ENCODE measurements around the gene C16orf95. TPM values are rescaled to one million over a fixed set of nuclear protein-coding genes. Genes with fewer than 3 reads are reported as not detected.

C16orf95 gene
- total and polyA plus RNA-seq, 2 of the 4 experiments (the other 2 are of a cell fraction), result 2.0 to 4.7 TPM

GRCh38 chr16:87343753-87344050 is 26.5 kb upstream of the C16orf95 start:
- no peaks in the 10 kb centered on the region for H3K9me3 ChIP-seq (ENCODE audit: control insufficient read depth, insufficient read depth, low read length)
- no peak overlapping the region for H4K91ac ChIP-seq (ENCODE audit: insufficient read depth, low read depth, low read length)
- 40% methylated on average over 1 of the region's 11 CpGs; no CpG with 5 or more reads in 1 of the 2 experiments for WGBS, 2 experiments (ENCODE audit: extremely low coverage in 2 of 2, insufficient read length in 1 of 2)
- dilution Hi-C loops (cut with HindIII; ENCODE audit: low sequenced_read_pairs, unreplicated experiment), result no loop called here
- intact Hi-C loops (cut with micrococcal nuclease), result no loop called here
- BruUV-seq (replicated peaks), result no TSS peak
- H3K9me1 ChIP-seq (ENCODE audit: insufficient read depth, low read length), result 0 out of 2 replicates have a peak, but pooled peaks cover 7% of the 10 kb centered on the region
- peaks cover 44% of the 10 kb centered on the region for H3K36me3 ChIP-seq (ENCODE audit: control insufficient read depth, insufficient read depth, low read length)
- no peak overlapping the region for H2AFZ ChIP-seq (replicated peaks; ENCODE audit: low read length, poor library complexity)
- no peak overlapping the region for H3K18ac ChIP-seq (ENCODE audit: low read depth, low read length)
- no peaks in the 10 kb centered on the region for H3K27me3 ChIP-seq (ENCODE audit: control insufficient read depth, insufficient read depth, low read length)
- no peak overlapping the region for H2BK15ac ChIP-seq (ENCODE audit: low read depth, low read length)
- no peak overlapping the region for H3K23ac ChIP-seq (ENCODE audit: low read depth, low read length)
- H2AK5ac ChIP-seq (ENCODE audit: low read depth, low read length), result no peak overlapping the region
- no peak overlapping the region for H2BK20ac ChIP-seq (ENCODE audit: low read depth, low read length)
- no peak overlapping the region for H2AK9ac ChIP-seq (replicated peaks; ENCODE audit: low read depth, low read length, poor library complexity)
- TF ChIP-seq BHLHE40 (IDR thresholded peaks at IDR 0.05; ENCODE audit: low read depth, low read length) (no peak), CEBPB (IDR thresholded peaks at IDR 0.05; ENCODE audit: low read depth, low read length) (no peak), MAFK (IDR thresholded peaks at IDR 0.05; ENCODE audit: low read depth, low read length) (no peak), CTCF (conservative IDR thresholded peaks at IDR 0.05; ENCODE audit: low read depth, low read length) (no peak), MAZ (IDR thresholded peaks at IDR 0.05; ENCODE audit: borderline replicate concordance, low read depth, low read length) (no peak), USF2 (IDR thresholded peaks at IDR 0.05; ENCODE audit: low read depth, low read length) (no peak), RAD21 (IDR thresholded peaks at IDR 0.05; ENCODE audit: low read length) (no peak), ELK1 (IDR thresholded peaks at IDR 0.05; ENCODE audit: borderline replicate concordance, low read depth, low read length) (no peak), SMC3 (IDR thresholded peaks at IDR 0.05; ENCODE audit: low read depth, low read length) (no peak), NFE2L2 (IDR thresholded peaks at IDR 0.05; ENCODE audit: low read depth, low read length) (no peak), CHD1 (IDR thresholded peaks at IDR 0.05; ENCODE audit: low read depth, low read length) (no peak), RFX5 (IDR thresholded peaks at IDR 0.05; ENCODE audit: low read depth, low read length) (no peak), POLR2A (IDR thresholded peaks at IDR 0.05; ENCODE audit: low read depth, low read length) (no peak), MXI1 (IDR thresholded peaks at IDR 0.05; ENCODE audit: borderline replicate concordance, low read depth, low read length) (no peak), FOS (IDR thresholded peaks at IDR 0.05; ENCODE audit: low read depth, low read length) (no peak), RCOR1 (IDR thresholded peaks at IDR 0.05; ENCODE audit: insufficient replicate concordance, low read length) (no peak)
- no peak overlapping the region for H3K9ac ChIP-seq (ENCODE audit: low read depth, low read length)
- H3K4ac ChIP-seq (ENCODE audit: low read depth, low read length), result no peak overlapping the region
- no peak overlapping the region for H2BK120ac ChIP-seq (ENCODE audit: low read depth, low read length)
- H3K4me3 ChIP-seq (ENCODE audit: insufficient read depth, low read depth, low read length), result no peak overlapping the region
- POLR2A ChIA-PET (ENCODE audit: unreplicated experiment), result no interaction called here
- H4K5ac ChIP-seq (ENCODE audit: low read depth, low read length), result no peak overlapping the region
- no peak overlapping the region for H2BK5ac ChIP-seq (ENCODE audit: low read depth, low read length, poor library complexity, severe bottlenecking)
- CTCF ChIA-PET, result no interaction called here
- no peaks in the 10 kb centered on the region for H3K4me1 ChIP-seq (ENCODE audit: control insufficient read depth, insufficient read depth, low read length)
- ATAC-seq (ENCODE audit: low read depth) (no peak), DNase-seq (no peak)
- peaks cover 3 to 32% of the 10 kb centered on the region in 2 experiments; a peak in 3 of 4 replicates for H3K79me1 ChIP-seq (ENCODE audit: low read depth in 1 of 2, low read length in 2 of 2)
- no peak overlapping the region for H4K8ac ChIP-seq (ENCODE audit: low read depth in 2 of 2, low read length in 2 of 2)
- H3K56ac ChIP-seq (ENCODE audit: extremely low read depth, insufficient read depth, low read length), result no peak overlapping the region
- in situ Hi-C loops (cut with MboI; ENCODE audit: low sequenced_read_pairs), result no loop called here
- H4K20me1 ChIP-seq (ENCODE audit: insufficient read depth, low read length), result peaks cover 12% of the 10 kb centered on the region
- H3K14ac ChIP-seq (replicated peaks; ENCODE audit: low read depth, low read length), result no peak overlapping the region
- H3K27ac ChIP-seq (ENCODE audit: insufficient read depth, low read length), result no peak overlapping the region
- H3K4me2 ChIP-seq (ENCODE audit: low read depth, low read length), result no peak overlapping the region

All from IMR-90 (cell line).